Neural cell (in vitro differentiated cells): ENCODE measurements around the gene NFAM1. TPM values are rescaled to one million over a fixed set of nuclear protein-coding genes. Genes with fewer than 3 reads are reported as not detected.

Experiments
- H2AFZ ChIP-seq: fragments of 200-600, 300-800 bp; sonication (generic), shearing (Covaris generic); 2 replicates; pipeline ENCODE4 v1.6.0; 2014; ENCODE audit warnings: low read depth, mild to moderate bottlenecking, antibody characterized with exemption, low read length, moderate library complexity
- H3F3A ChIP-seq: fragments of 200-600 bp; shearing (Covaris generic); 2 replicates; pipeline ENCODE4 v1.6.1; 2016; ENCODE audit warnings: mild to moderate bottlenecking, moderate library complexity, mixed read lengths, antibody characterized with exemption, low read length; ENCODE audit not compliant: insufficient read depth, poor library complexity, severe bottlenecking
- H3K27ac ChIP-seq: fragments of 200-600, 300-800 bp; sonication (generic), shearing (Covaris generic); 2 replicates; pipeline ENCODE4 v1.5.1; 2014; ENCODE audit warnings: mild to moderate bottlenecking, low read length, moderate library complexity
- H3K27me3 ChIP-seq: fragments of 300-800, 200-600 bp; sonication (generic), shearing (Covaris generic); 2 replicates; pipeline ENCODE4 v1.6.0; 2014; ENCODE audit warnings: mild to moderate bottlenecking, low read depth, low read length, moderate library complexity; ENCODE audit not compliant: insufficient read depth
- H3K36me3 ChIP-seq: fragments of 300-800, 200-600 bp; sonication (generic), shearing (Covaris generic); 2 replicates; pipeline ENCODE4 v1.5.1; 2014; ENCODE audit warnings: mild to moderate bottlenecking, antibody characterized with exemption, low read length, moderate library complexity; ENCODE audit not compliant: insufficient read depth
- H3K4me2 ChIP-seq: fragments of 300-800, 200-600 bp; sonication (generic), shearing (Covaris generic); 2 replicates; pipeline ENCODE4 v1.6.0; 2014; ENCODE audit warnings: mild to moderate bottlenecking, low read length
- H3K4me3 ChIP-seq: fragments of 300-800, 200-600 bp; sonication (generic), shearing (Covaris generic); 2 replicates; pipeline ENCODE4 v1.5.1; 2014; ENCODE audit warnings: mild to moderate bottlenecking, low read length, moderate library complexity
- H3K79me2 ChIP-seq: fragments of 200-600 bp; shearing (Covaris generic); replicated peaks from 2 replicates; pipeline ENCODE4 v1.6.0; 2014; ENCODE audit warnings: mild to moderate bottlenecking, low read length, moderate library complexity; ENCODE audit not compliant: insufficient read depth
- H3K9ac ChIP-seq: fragments of 300-800, 200-600 bp; sonication (generic), shearing (Covaris generic); 2 replicates; pipeline ENCODE4 v1.6.1; 2016; ENCODE audit warnings: mild to moderate bottlenecking, low read length, mixed read lengths
- H3K9me2 ChIP-seq: fragments of 200-600 bp; shearing (Covaris generic); 2 replicates; pipeline ENCODE4 v1.6.1; 2016; ENCODE audit warnings: mild to moderate bottlenecking, low read length, mixed read lengths; ENCODE audit not compliant: insufficient read depth
- H3K9me3 ChIP-seq: fragments of 200-600, 300-800 bp; sonication (generic), shearing (Covaris generic); 2 replicates; pipeline ENCODE4 v1.6.1; 2016; ENCODE audit warnings: mild to moderate bottlenecking, mixed run types, low read length, moderate library complexity, mixed read lengths
- H4K20me1 ChIP-seq: fragments of 200-600 bp; shearing (Covaris generic); 2 replicates; pipeline ENCODE4 v1.6.1; 2016; ENCODE audit warnings: mild to moderate bottlenecking, mixed run types; ENCODE audit not compliant: insufficient read depth
- CTCF ChIP-seq: fragments of 450-650 bp; IDR thresholded peaks from 2 replicates; pipeline ENCODE4 v1.5.1; 2014; ENCODE audit warnings: antibody characterized with exemption, mild to moderate bottlenecking, moderate library complexity; ENCODE audit not compliant: poor library complexity, severe bottlenecking
- EP300 ChIP-seq: fragments of 450-650 bp; conservative IDR thresholded peaks from 2 replicates; pipeline ENCODE4 v1.6.1; 2014; ENCODE audit warnings: antibody characterized with exemption, mild to moderate bottlenecking, moderate library complexity; ENCODE audit not compliant: poor library complexity, severe bottlenecking
- EZH2 ChIP-seq: fragments of 200-600, 300-800 bp; shearing (Covaris generic), sonication (generic); IDR thresholded peaks from 2 replicates; pipeline ENCODE4 v1.6.1; 2014; ENCODE audit warnings: antibody characterized with exemption, low read length, borderline replicate concordance, mild to moderate bottlenecking; ENCODE audit not compliant: insufficient read depth, poor library complexity, severe bottlenecking
- MXI1 ChIP-seq: fragments of 450-650 bp; conservative IDR thresholded peaks from 2 replicates; pipeline ENCODE4 v1.6.1; 2014; ENCODE audit warnings: antibody characterized with exemption, mild to moderate bottlenecking; ENCODE audit not compliant: poor library complexity, severe bottlenecking
- POLR2AphosphoS5 ChIP-seq: IDR thresholded peaks from 2 replicates; pipeline ENCODE4 v1.6.1; 2012
- RAD21 ChIP-seq: fragments of 450-650 bp; conservative IDR thresholded peaks from 2 replicates; pipeline ENCODE4 v1.6.1; 2014; ENCODE audit warnings: antibody characterized with exemption, mild to moderate bottlenecking, moderate library complexity
- REST ChIP-seq: IDR thresholded peaks from 2 replicates; pipeline ENCODE4 v1.6.1; 2012; ENCODE audit warnings: borderline replicate concordance
- SMC3 ChIP-seq: fragments of 450-650 bp; conservative IDR thresholded peaks from 2 replicates; pipeline ENCODE4 v1.6.1; 2014; ENCODE audit warnings: antibody characterized with exemption, mild to moderate bottlenecking, moderate library complexity; ENCODE audit not compliant: poor library complexity
- TAF1 ChIP-seq: IDR thresholded peaks from 2 replicates; pipeline ENCODE4 v1.6.1; 2012; ENCODE audit warnings: low read depth
- polyA plus RNA-seq: library from polyadenylated mRNA; depleted of rRNA; stranded (reverse); fragments of >200 nt; gene quantifications from 2 replicates; pipeline ENCODE4 v1.2.3, GENCODE V29; 2014

The NFAM1 gene
- polyA plus RNA-seq, 1 donor from 2014 or later: 0.05 TPM

- H3K9ac ChIP-seq: no peak overlapping the region
- no peak overlapping the region for H3K4me2 ChIP-seq
- H3K27me3 ChIP-seq: no peaks in the 10 kb centered on the region
- no peaks in the 10 kb centered on the region for H3F3A ChIP-seq
- H3K27ac ChIP-seq: no peak overlapping the region
- H2AFZ ChIP-seq: no peak overlapping the region
- TF ChIP-seq TAF1 (no peak), RAD21 (no peak), REST (no peak), CTCF (no peak), EZH2 (no peak), SMC3 (no peak)
- no peak overlapping the region for H3K4me3 ChIP-seq
- H3K9me2 ChIP-seq: no peaks in the 10 kb centered on the region
- H3K9me3 ChIP-seq: no peaks in the 10 kb centered on the region
- no peaks in the 10 kb centered on the region for H4K20me1 ChIP-seq
- no peaks in the 10 kb centered on the region for H3K36me3 ChIP-seq
- H3K79me2 ChIP-seq: no peaks in the 10 kb centered on the region
These were observed 19.4 kb upstream of the NFAM1 start for GRCh38 chr22:42451499-42452145.

DNA sequence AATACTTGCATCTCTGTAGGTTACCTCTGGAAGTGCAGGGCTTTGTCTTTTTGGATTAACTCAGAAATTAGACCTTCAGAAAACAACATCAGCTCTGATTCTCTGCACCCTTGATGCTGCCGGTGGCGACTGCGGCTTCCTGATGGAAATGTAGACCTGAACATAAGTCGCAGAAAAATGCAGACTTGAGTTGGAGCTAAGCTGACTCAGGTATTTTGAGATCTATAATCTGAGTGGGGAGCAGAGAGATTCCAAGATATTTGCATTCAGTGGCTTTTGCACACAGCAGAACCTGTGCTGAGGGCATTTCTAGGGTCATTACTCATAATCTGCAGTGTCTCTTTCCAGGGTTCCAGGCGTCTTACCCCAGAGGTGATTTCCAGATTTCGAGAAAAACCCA lies 18.7 kb upstream of the NFAM1 start:
- Histone ChIP-seq H3K27me3 (no peaks in the 10 kb centered on the region), H3F3A (no peaks in the 10 kb centered on the region), H3K4me3 (no peak overlapping the region), H3K79me2 (no peaks in the 10 kb centered on the region), H3K27ac (no peak overlapping the region), H3K9me2 (no peaks in the 10 kb centered on the region), H3K9ac (no peak overlapping the region), H3K36me3 (no peaks in the 10 kb centered on the region), H2AFZ (no peak overlapping the region), H3K4me2 (no peak overlapping the region), H3K9me3 (no peaks in the 10 kb centered on the region), H4K20me1 (no peaks in the 10 kb centered on the region)
- TF ChIP-seq MXI1: no peak
- no peak for TF ChIP-seq CTCF
- TF ChIP-seq TAF1: no peak
- no peak for TF ChIP-seq POLR2AphosphoS5
- no peak for TF ChIP-seq EZH2
- TF ChIP-seq REST: no peak
- TF ChIP-seq EP300: no peak
- no peak for TF ChIP-seq SMC3
